Adrenal gland (tissue), 12 donors: ENCODE measurements around the gene VSIG2. TPM values are rescaled to one million over a fixed set of nuclear protein-coding genes. Genes with fewer than 3 reads are reported as not detected.

Experiments used
- DNase-seq, 7 donors: peaks; one replicate each; pipeline ENCODE4 v3.0.0-alpha.2; 2019 to 2020
- H3K27ac ChIP-seq, 5 donors: fragments of 200-600 bp; sonication (generic) in 4 of 5; 1 replicate in 3 of 5; 2 replicates in 2 of 5; pipeline versions ENCODE4 v1.5.1 to v1.8.0; 2016 to 2020; ENCODE audit warnings: mild to moderate bottlenecking in 1 of 5
- H3K27me3 ChIP-seq: fragments of 200-600 bp; 2 replicates; pipeline ENCODE4 v1.8.0; 2021
- H3K36me3 ChIP-seq, 2 donors: fragments of 200-600 bp; replicated peaks in 1 of 2; 1 replicate in 1 of 2; 2 replicates in 1 of 2; pipeline versions ENCODE4 v1.5.1 to v1.8.0; 2018 to 2022
- H3K4me1 ChIP-seq, 2 donors: fragments of 200-600 bp; replicated peaks in 1 of 2; 1 replicate in 1 of 2; 2 replicates in 1 of 2; pipeline versions ENCODE4 v1.5.1 to v1.8.0; 2018 to 2021
- H3K4me3 ChIP-seq, 4 donors: fragments of 200-600 bp; sonication (generic) in 3 of 4; one replicate each; pipeline ENCODE4 v1.5.1; 2016 to 2018
- H3K9me3 ChIP-seq, 3 donors: fragments of 200-600 bp; sonication (generic) in 1 of 3; replicated peaks in 1 of 3; 1 replicate in 2 of 3; 2 replicates in 1 of 3; pipeline versions ENCODE4 v1.5.1 to v1.8.0; 2016 to 2021
- POLR2A ChIP-seq, 2 donors: fragments of 450-650 bp; IDR thresholded peaks; one replicate each; pipeline ENCODE4 v1.6.1; 2017; ENCODE audit warnings: antibody characterized with exemption in 2 of 2, mild to moderate bottlenecking in 2 of 2, moderate library complexity in 1 of 2
- WGBS, 4 donors: extraction: QIAGEN DNeasy Blood & Tissue Kit in 2 of 4; methylation state at CpG; one replicate each; pipeline versions ENCODE4 v1.1.5 to v1.1.7; 2013 to 2017; 5-methylcytosine and 5-hydroxymethylcytosine counted together
- intact Hi-C, 2 donors: fragments of 100-400 bp; cut with DNase I; formaldehyde crosslinking; loops; one replicate each; pipeline versions ENCODE4 v1.14.1 to v1.15.0; 2022 to 2023
- polyA plus RNA-seq, 3 donors: library from polyadenylated mRNA; stranded (reverse); fragments of 200-250 nt in 2 of 3; fragments of 350-450 nt in 1 of 3; fragmentation: Illumina TruSeq in 1 of 3; extraction: RNeasy Lipid Tissue Mini Kit (QIAGEN cat#74804) in 1 of 3; gene quantifications; one replicate each; pipeline ENCODE4 v1.2.3, GENCODE V29; 2013 to 2014
- total RNA-seq, 9 donors: library from RNA; depleted of rRNA in 4 of 9; stranded (reverse); fragments of >200 nt in 4 of 9; fragments of 120-200 nt in 1 of 9; fragmentation: NEBNext Ultra II Directional in 1 of 9; extraction: Animal tissue kit (Norgen Biotek cat#: 25700) in 1 of 9; gene quantifications; one replicate each; pipeline versions ENCODE4 v1.1.0 to v1.2.4, GENCODE V29; 2013 to 2023
- TF ChIP-seq, protein P1 (sequence below), 6 experiments: fragments of 450-650 bp in 4 of 6; fragments of 200-600 bp in 2 of 6; sonication (generic) in 1 of 6; IDR thresholded peaks; 1 replicate in 5 of 6; 2 replicates in 1 of 6; pipeline versions ENCODE4 v1.5.1 to v1.8.0; 2016 to 2021; ENCODE audit warnings: antibody characterized with exemption in 6 of 6, mild to moderate bottlenecking in 2 of 6, moderate library complexity in 1 of 6
- donor health status: healthy with polysubstance abuse.
- donor health status: Bipolar disorder and iron deficiency.
- donor health status: DM: yes; HTN: yes; CAD: no.
- donor health status: DM: no; HTN: no; CAD: no.
- donor health status: DM: no; HTN: no; CAD: no.
- donor health status: DM: yes; HTN: yes; CAD: no.

Gene VSIG2
- total and polyA plus RNA-seq, 12 donors = 0.11 to 2.4 (median 0.48) TPM; not detected in 4

DNA sequence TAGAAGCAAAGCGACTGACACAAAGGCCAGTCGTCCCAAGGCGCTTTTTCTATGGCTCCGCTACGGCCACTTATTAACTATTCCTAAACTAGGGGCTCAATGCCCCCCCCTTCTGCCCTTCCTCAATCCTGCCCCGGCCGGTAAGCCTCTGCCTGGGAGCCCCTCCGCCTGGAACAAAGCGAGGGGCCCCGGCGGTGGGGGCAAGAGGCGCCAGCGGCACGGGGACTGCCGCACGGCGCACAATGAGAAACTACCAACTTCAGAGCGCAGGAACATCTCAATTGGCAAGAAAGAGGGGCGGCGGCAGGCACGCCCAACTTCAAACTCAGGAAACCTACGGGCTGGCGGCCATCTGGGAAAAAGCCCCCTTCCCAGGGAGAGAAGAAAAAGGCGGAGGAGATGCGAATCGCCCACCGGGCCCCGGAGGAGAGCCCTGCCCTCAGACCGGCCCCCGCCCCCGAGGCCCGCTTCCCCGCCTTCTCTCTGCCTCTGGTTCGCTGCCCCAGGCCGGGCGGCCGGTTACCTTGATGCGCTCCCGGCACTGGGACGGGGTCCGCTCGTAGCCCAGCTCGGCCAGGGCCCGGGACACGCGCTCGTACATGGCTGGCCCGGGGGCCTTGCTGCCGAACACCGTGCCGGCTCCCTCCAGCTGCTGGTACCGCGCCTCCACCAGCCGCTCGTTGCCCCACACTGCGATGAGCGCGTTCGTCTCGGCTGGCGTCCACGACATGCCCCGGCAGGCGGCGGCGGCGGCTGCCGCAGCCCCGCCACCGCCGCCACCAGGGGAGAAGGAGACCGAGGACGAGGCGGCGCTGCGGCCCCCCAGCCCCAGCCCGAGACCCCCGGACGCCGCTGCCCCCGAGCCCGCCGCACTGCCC lies 47.5 kb upstream of the VSIG2 start:
- no peaks in the 10 kb centered on the region for H3K27me3 ChIP-seq
- peak overlapping the region; percentile 94 to 98 (median 97) for H3K27ac ChIP-seq
- no peaks in the 10 kb centered on the region for H3K36me3 ChIP-seq
- TF ChIP-seq POLR2A (IDR thresholded peaks at IDR 0.05) = no peak
- TF ChIP-seq, protein P1, sequence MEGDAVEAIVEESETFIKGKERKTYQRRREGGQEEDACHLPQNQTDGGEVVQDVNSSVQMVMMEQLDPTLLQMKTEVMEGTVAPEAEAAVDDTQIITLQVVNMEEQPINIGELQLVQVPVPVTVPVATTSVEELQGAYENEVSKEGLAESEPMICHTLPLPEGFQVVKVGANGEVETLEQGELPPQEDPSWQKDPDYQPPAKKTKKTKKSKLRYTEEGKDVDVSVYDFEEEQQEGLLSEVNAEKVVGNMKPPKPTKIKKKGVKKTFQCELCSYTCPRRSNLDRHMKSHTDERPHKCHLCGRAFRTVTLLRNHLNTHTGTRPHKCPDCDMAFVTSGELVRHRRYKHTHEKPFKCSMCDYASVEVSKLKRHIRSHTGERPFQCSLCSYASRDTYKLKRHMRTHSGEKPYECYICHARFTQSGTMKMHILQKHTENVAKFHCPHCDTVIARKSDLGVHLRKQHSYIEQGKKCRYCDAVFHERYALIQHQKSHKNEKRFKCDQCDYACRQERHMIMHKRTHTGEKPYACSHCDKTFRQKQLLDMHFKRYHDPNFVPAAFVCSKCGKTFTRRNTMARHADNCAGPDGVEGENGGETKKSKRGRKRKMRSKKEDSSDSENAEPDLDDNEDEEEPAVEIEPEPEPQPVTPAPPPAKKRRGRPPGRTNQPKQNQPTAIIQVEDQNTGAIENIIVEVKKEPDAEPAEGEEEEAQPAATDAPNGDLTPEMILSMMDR (IDR thresholded peaks at IDR 0.05) = no peak
- peaks cover 7 to 24% of the 10 kb centered on the region in 2 donors for H3K4me1 ChIP-seq
- H3K4me3 ChIP-seq = peak overlapping the region; percentile 77 to 98 (median 82)
- WGBS, 4 donors = 0 to 2% (median 1%) methylated on average over 12 to 83 of the region's 83 CpGs
- DNase-seq = peak; percentile 20 to 54 (median 33)
- no peaks in the 10 kb centered on the region for H3K9me3 ChIP-seq
- intact Hi-C loops = loop anchor here in 1 of 2 donors (5.0 kb wide), 1 partner anchor 38 kb away; no protein-coding TSS in a partner anchor

DNA sequence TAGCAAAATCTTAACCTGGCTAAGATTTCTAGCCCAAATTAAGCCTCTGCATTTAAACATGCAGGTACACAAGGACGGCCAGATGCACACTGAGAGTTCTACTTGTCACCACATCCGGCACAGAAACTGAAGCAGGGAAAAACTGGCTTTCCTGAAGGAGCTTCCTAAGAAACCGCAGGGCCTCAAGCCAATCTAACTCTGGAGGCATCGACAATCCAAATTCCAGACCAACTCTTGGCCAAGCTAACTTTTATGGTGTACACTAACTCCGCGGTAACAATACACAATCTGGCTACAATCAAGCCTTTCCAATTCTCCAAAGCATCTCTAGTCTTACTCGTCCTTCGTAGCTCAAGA lies 46.9 kb upstream of the VSIG2 start:
- no peaks in the 10 kb centered on the region for H3K36me3 ChIP-seq
- H3K4me3 ChIP-seq = peak overlapping the region in 2 of 4 donors; percentile 78 to 98
- intact Hi-C loops = no loop called here
- TF ChIP-seq, protein P1 (IDR thresholded peaks at IDR 0.05) = no peak
- TF ChIP-seq POLR2A (IDR thresholded peaks at IDR 0.05) = no peak
- 4 to 7% (median 5%) methylated on average over 8 of the region's 8 CpGs for WGBS, 4 donors
- H3K4me1 ChIP-seq = peaks cover 7 to 24% of the 10 kb centered on the region in 2 donors
- H3K9me3 ChIP-seq = no peaks in the 10 kb centered on the region
- no peak for DNase-seq
- H3K27me3 ChIP-seq = no peaks in the 10 kb centered on the region
- peak overlapping the region in 3 of 5 donors; percentile 96 to 98 (median 98) for H3K27ac ChIP-seq

- no peak overlapping the region for H3K27ac ChIP-seq
- H3K27me3 ChIP-seq = no peaks in the 10 kb centered on the region
- whole genome bisulfite sequencing, 4 donors = 84 to 95% (median 89%) methylated on average over 3 of the region's 3 CpGs
- H3K4me1 ChIP-seq = peaks cover 7 to 18% of the 10 kb centered on the region in 2 donors
- no peaks in the 10 kb centered on the region for H3K36me3 ChIP-seq
- TF ChIP-seq POLR2A (IDR thresholded peaks at IDR 0.05) = no peak
- TF ChIP-seq, protein P1 (IDR thresholded peaks at IDR 0.05) = no peak
- no peak overlapping the region for H3K4me3 ChIP-seq
- H3K9me3 ChIP-seq = no peaks in the 10 kb centered on the region
- intact Hi-C loops = no loop called here
- DNase-seq = no peak
Observed at GRCh38 chr11:124796312-124796711, 44.3 kb upstream of the VSIG2 start.

DNA sequence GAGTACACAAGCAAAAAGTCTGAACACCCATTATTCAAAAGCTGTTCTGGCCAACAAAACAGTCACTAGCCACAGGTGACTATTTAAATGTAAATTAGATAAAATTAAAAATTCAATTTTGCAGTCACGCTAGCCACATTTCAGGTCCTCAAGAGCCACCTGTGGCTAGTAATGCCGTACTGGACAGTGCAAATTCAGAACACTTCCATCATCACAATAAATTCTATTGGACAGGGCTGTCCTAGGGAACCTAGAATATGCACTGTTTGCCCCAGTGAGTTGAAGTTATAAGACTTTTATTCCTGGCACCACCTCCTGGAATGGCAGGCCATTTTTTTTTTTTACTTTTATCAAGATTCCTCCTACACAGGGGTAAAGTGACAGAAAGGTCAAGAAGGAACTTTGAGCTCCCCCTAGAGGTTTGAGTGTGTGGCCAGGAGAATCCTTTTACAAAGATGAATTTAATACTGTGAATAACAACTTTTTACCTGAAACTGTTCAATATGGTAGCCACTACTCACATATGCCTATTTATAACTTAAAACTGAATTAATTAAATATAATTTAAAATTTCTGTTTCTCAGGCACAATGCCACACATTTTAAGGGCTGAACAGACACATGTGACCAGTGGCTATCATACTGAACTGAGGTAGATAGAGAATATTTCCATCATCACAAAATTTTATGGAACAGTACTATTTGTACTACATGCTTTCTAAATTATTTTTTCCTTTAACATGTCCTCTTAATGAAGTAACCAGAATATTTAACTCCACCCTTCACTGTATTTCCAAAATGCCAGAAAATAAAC lies 41.6 kb upstream of the VSIG2 start:
- H3K27ac ChIP-seq = no peak overlapping the region
- intact Hi-C loops = no loop called here
- H3K4me3 ChIP-seq = no peak overlapping the region
- H3K4me1 ChIP-seq = peaks cover 0 to 4% of the 10 kb centered on the region in 2 donors
- DNase-seq = peak in 5 of 7 donors; percentile 21 to 33 (median 22)
- TF ChIP-seq, protein P1 (IDR thresholded peaks at IDR 0.05) = peak; percentile 44 to 62 (median 54)
- no peak for TF ChIP-seq POLR2A (IDR thresholded peaks at IDR 0.05)
- no peaks in the 10 kb centered on the region for H3K9me3 ChIP-seq
- no peaks in the 10 kb centered on the region for H3K36me3 ChIP-seq
- H3K27me3 ChIP-seq = no peaks in the 10 kb centered on the region
- WGBS, 4 donors = 88 to 96% (median 91%) methylated on average over 2 of the region's 2 CpGs
